Progenitor cell of endocrine pancreas (in vitro differentiated cells): ENCODE results near the gene DUSP7. TPM values are rescaled to one million over a fixed set of nuclear protein-coding genes. Genes with fewer than 3 reads are reported as not detected.

Experiments
- DNase-seq: peaks from one replicate; pipeline ENCODE4 v3.0.0; 2021; ENCODE audit warnings: low spot score; ENCODE audit not compliant: unreplicated experiment
- H3K27ac Mint-ChIP-seq: 2 replicates; pipeline ENCODE4 v1.8.0; 2021; ENCODE audit warnings: mild to moderate bottlenecking, moderate library complexity, mixed read lengths
- H3K27me3 Mint-ChIP-seq: 2 replicates; pipeline ENCODE4 v1.8.0; 2021; ENCODE audit warnings: mixed read lengths
- H3K36me3 Mint-ChIP-seq: 2 replicates; pipeline ENCODE4 v1.8.0; 2022; ENCODE audit warnings: mixed read lengths; ENCODE audit not compliant: insufficient read depth
- H3K4me1 Mint-ChIP-seq: 2 replicates; pipeline ENCODE4 v1.8.0; 2021; ENCODE audit warnings: low read depth, mixed read lengths
- H3K4me3 Mint-ChIP-seq: 2 replicates; pipeline ENCODE4 v1.8.0; 2021; ENCODE audit warnings: low read depth, mild to moderate bottlenecking, moderate library complexity, mixed read lengths
- H3K9me3 Mint-ChIP-seq: 2 replicates; pipeline ENCODE4 v1.8.0; 2021; ENCODE audit warnings: low read depth, mixed read lengths
- total RNA-seq: library from RNA; stranded (reverse); gene quantifications from 2 replicates; pipeline ENCODE4 v1.2.1, GENCODE V29; 2021
- TF ChIP-seq, protein P1 (sequence below): fragments of 200-600 bp; sonication (generic); IDR thresholded peaks from one replicate; pipeline ENCODE4 v1.5.0; 2021; ENCODE audit warnings: antibody characterized with exemption, mild to moderate bottlenecking; ENCODE audit not compliant: unreplicated experiment

Gene DUSP7
- total RNA-seq, 1 donor from 2014 or later: 10.3 TPM

DNA sequence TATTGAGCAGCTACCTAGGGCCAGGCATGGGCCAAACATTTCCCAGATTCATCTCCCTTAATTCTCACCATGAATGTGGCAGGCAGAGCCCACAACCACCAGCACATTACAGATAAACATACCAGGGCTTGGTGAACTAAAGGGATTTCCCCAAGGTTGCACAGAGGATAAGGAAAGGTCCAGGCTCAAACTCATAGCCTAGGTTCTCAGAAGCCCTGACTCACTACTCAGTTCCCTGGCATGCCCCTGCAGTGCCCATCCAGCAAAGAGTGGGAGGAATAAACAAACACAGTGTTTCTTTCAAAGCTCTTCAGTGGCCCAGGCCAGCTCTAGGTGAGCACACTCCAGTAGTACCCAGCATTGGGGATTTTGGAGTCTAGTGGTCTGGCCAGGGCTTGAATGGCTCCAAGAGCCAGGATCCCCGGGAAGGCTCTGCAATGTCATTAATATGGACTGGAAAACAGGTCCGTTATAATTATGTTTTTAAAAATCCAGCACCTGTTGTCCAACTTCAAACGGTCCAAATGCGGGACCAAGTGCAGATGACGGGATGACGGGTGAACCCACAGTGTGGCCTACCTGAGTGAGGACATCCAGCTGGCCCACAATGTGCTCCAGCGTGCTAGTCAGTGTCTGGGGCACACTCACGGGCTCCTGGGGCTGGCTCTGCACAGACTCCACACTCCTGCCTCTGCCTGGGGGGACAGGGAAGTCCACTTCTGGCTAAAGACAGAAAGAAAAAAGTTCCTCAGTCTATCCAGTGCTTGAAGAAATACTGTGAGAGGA, 39.8 kb upstream of the DUSP7 start:
- H3K36me3 Mint-ChIP-seq: peaks cover 4% of the 10 kb centered on the region

DNA sequence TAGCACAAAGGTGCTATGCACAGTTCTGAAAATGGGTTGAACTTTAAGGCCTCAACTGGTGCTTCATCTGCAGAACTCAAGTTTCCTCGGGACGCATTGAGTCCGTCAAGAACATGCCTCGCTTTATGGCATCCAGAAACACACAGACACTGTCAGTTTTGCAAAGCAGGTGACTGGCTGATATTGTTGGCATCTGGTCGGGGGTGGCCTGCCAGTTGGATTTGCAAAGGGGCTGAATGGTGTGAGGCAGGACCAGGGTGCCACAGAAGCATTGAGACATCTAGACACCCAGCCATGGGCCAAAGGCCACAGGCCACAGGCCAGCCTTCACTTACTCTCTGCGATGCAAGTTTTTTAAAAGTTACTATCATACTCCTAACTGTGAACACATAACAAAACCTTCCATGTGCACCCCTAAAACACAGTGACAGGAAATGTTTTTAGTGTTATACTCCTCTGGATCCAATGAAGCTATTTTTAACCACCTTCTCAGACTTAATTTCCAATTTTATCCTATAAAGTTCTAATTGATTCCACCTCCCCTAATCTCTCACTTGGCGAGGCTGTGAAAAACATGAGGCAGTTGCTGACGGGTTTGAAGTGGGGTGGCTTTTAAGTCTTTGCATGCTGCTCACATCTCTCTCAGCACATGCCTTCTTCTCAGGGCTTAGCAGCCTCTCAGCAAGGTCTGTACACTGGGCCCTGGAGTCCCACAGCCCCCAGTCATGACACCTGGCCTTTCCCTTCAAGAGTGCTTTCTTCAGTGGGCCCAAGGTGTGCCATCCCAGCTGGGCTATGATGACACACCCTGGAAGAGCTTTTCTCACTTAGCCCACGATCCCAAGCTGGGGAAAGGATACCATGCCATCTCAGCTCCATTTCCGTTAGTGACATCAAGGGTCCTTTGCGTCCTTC, 38.5 kb upstream of the DUSP7 start:
- H3K9me3 Mint-ChIP-seq: no peaks in the 10 kb centered on the region
- H3K4me3 Mint-ChIP-seq: no peak overlapping the region
- H3K27me3 Mint-ChIP-seq: no peaks in the 10 kb centered on the region
- no peak for DNase-seq
- H3K4me1 Mint-ChIP-seq: peaks cover 3% of the 10 kb centered on the region
- TF ChIP-seq, protein P1, sequence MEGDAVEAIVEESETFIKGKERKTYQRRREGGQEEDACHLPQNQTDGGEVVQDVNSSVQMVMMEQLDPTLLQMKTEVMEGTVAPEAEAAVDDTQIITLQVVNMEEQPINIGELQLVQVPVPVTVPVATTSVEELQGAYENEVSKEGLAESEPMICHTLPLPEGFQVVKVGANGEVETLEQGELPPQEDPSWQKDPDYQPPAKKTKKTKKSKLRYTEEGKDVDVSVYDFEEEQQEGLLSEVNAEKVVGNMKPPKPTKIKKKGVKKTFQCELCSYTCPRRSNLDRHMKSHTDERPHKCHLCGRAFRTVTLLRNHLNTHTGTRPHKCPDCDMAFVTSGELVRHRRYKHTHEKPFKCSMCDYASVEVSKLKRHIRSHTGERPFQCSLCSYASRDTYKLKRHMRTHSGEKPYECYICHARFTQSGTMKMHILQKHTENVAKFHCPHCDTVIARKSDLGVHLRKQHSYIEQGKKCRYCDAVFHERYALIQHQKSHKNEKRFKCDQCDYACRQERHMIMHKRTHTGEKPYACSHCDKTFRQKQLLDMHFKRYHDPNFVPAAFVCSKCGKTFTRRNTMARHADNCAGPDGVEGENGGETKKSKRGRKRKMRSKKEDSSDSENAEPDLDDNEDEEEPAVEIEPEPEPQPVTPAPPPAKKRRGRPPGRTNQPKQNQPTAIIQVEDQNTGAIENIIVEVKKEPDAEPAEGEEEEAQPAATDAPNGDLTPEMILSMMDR: no peak
- no peak overlapping the region for H3K27ac Mint-ChIP-seq
- H3K36me3 Mint-ChIP-seq: peaks cover 1% of the 10 kb centered on the region

More for the DNA sequence above, 39.8 kb upstream of the DUSP7 start:
- Mint-ChIP-seq H3K4me3 (no peak overlapping the region), H3K27ac (no peak overlapping the region), H3K4me1 (no peaks in the 10 kb centered on the region), H3K27me3 (no peaks in the 10 kb centered on the region), H3K9me3 (peaks cover 6% of the 10 kb centered on the region)
- TF ChIP-seq, protein P1: no peak
- no peak for DNase-seq

DNA sequence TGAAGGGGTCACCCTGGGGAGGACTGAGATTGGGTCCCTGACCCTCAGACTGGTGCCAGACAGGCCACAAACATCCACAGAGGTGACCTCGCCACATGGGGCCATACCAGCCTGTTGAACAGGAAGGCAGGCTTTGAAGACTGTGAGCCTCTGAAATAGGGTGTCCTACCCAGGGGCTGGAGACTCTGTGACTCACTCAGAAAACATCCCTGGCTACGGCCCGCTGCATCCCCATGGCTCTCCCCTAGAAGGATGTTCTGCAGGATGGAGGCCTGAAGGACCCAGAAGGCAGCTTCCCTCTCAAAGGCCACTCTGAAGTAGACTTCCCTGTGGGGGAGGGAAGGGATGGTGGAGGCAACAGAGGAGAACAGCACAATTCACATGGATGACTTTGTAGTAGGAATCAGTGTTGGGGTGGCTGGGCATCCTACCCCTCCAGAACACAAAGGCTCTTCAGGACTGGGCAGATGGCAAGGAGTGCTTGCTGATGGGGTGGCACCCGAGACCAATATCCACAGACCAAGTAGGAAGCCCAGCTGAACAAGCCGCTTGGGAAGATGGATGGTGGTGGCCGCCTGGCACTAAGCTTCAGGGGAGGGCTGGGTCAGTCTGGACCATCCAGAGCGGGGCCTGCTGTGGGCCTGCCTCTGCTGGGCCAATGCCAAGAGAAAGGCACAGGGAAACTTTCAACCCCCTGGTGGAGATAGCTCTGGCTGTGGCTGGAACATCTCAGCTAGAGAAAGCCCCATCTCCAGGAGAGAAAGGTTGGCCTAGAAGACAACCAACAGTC, 37.6 kb upstream of the DUSP7 start:
- Mint-ChIP-seq H3K9me3 (no peaks in the 10 kb centered on the region), H3K4me1 (peaks cover 4% of the 10 kb centered on the region), H3K36me3 (peaks cover 1% of the 10 kb centered on the region), H3K27ac (no peak overlapping the region), H3K27me3 (no peaks in the 10 kb centered on the region), H3K4me3 (no peak overlapping the region)
- TF ChIP-seq, protein P1: no peak
- DNase-seq: no peak

DNA sequence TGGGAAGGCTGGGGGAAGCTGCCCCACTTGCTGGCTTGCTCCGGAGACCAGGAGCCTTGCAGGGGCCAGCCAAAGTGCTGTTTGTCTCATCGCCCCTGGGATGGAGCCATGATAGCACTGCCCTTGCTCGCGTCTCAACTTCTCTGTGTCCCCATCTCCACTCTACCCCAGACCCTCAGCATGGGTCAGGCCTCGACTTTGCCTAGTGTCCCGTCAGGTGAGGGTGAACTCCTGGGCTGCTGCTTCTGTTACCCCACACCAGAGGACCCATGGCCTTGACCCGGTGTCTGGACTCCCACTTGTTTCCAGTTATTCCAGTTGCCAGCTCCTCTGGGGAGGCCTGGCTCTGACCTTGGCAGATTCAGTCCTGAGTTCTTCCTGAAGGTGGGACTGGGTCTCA, 36.5 kb upstream of the DUSP7 start:
- Mint-ChIP-seq H3K27me3 (no peaks in the 10 kb centered on the region), H3K27ac (no peak overlapping the region), H3K4me3 (no peak overlapping the region), H3K9me3 (no peaks in the 10 kb centered on the region), H3K36me3 (peaks cover 1% of the 10 kb centered on the region), H3K4me1 (peaks cover 6% of the 10 kb centered on the region)
- DNase-seq: no peak
- TF ChIP-seq, protein P1: no peak

DNA sequence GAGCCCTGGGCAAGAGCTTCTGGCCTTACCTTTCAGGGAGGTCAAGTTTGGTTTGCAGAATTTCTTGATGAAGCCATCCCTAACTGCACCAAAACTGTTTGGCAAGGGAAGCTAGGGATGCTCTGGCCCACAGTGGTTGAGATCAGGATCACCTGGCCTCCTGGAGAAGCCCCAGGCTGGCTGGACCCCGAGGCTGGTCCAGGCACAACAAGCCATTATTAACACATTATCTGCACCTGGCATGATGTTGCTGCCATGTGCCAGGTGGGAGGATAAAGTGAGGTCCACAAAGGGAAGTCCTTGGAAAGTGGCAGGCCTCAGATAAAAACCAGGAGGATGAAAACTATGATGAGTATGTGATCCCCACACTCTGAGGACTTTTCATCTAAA, 35.9 kb upstream of the DUSP7 start:
- H3K4me3 Mint-ChIP-seq: no peak overlapping the region
- H3K27me3 Mint-ChIP-seq: no peaks in the 10 kb centered on the region
- no peaks in the 10 kb centered on the region for H3K9me3 Mint-ChIP-seq
- peaks cover 1% of the 10 kb centered on the region for H3K36me3 Mint-ChIP-seq
- no peak for DNase-seq
- H3K4me1 Mint-ChIP-seq: peaks cover 6% of the 10 kb centered on the region
- H3K27ac Mint-ChIP-seq: no peak overlapping the region
- TF ChIP-seq, protein P1: no peak
